Breast epithelium (tissue), 3 donors: ENCODE measurements around the gene PTPRN2.

Experiments used
- CTCF ChIP-seq, 3 donors: fragments of 450-650 bp; IDR thresholded peaks; one replicate each; pipeline ENCODE4 v1.5.1; 2016 to 2017; ENCODE audit warnings: antibody characterized with exemption in 3 of 3, mild to moderate bottlenecking in 3 of 3, moderate library complexity in 3 of 3
- POLR2A ChIP-seq: fragments of 450-650 bp; IDR thresholded peaks from one replicate; pipeline ENCODE4 v1.6.1; 2016; ENCODE audit warnings: antibody characterized with exemption, mild to moderate bottlenecking, moderate library complexity

- no peak for TF ChIP-seq CTCF (IDR thresholded peaks at IDR 0.05)
- TF ChIP-seq POLR2A: no peak
Observed at GRCh38 chr7:158357106-158357897, 230.3 kb downstream of the PTPRN2 start.
